PC-3 (cell line): Measurements from ENCODE around the gene GREB1L.

Experiments
- CTCF ChIP-seq: fragments of 300-600 bp; sonication (generic); conservative IDR thresholded peaks from 2 replicates; pipeline ENCODE4 v1.5.1; 2017; ENCODE audit warnings: antibody characterized with exemption, low read depth, mild to moderate bottlenecking, low read length
- EZH2 ChIP-seq: fragments of 300-600 bp; sonication (generic); IDR thresholded peaks from one replicate; pipeline ENCODE4 v1.6.1; 2017; ENCODE audit warnings: antibody characterized with exemption, mild to moderate bottlenecking, low read length; ENCODE audit not compliant: unreplicated experiment
- EZH2phosphoT487 ChIP-seq: fragments of 300-600 bp; sonication (generic); IDR thresholded peaks from 2 replicates; pipeline ENCODE4 v1.6.1; 2018; ENCODE audit warnings: mild to moderate bottlenecking, antibody characterized with exemption, low read length, borderline replicate concordance

GRCh38 chr18:21359746-21360145, 117.7 kb downstream of the GREB1L start:
- no peak for TF ChIP-seq EZH2
- no peak for TF ChIP-seq CTCF
- TF ChIP-seq EZH2phosphoT487, result no peak
